Esophagus (tissue), 2 donors: ENCODE results near the gene SLC16A3. TPM values are rescaled to one million over a fixed set of nuclear protein-coding genes. Genes with fewer than 3 reads are reported as not detected.

ENCODE experiments used
- H3K27ac ChIP-seq, 2 donors: one replicate each; pipeline ENCODE4 v1.5.1; 2013; ENCODE audit warnings: low read depth in 2 of 2, mild to moderate bottlenecking in 2 of 2, inconsistent platforms in 1 of 2, low read length in 1 of 2, moderate library complexity in 1 of 2
- H3K27me3 ChIP-seq, 2 donors: one replicate each; pipeline ENCODE4 v1.6.1; 2013; ENCODE audit warnings: low read length in 2 of 2, control low read depth in 1 of 2, mild to moderate bottlenecking in 1 of 2; ENCODE audit not compliant: insufficient read depth in 2 of 2, control insufficient read depth in 1 of 2
- H3K36me3 ChIP-seq, 2 donors: one replicate each; pipeline ENCODE4 v1.6.1; 2013; ENCODE audit warnings: low read length in 1 of 2; ENCODE audit not compliant: control insufficient read depth in 2 of 2, insufficient read depth in 2 of 2
- H3K4me1 ChIP-seq, 2 donors: one replicate each; pipeline ENCODE4 v1.6.1; 2013; ENCODE audit warnings: low read length in 1 of 2; ENCODE audit not compliant: control insufficient read depth in 2 of 2, insufficient read depth in 2 of 2
- H3K4me3 ChIP-seq, 2 donors: one replicate each; pipeline ENCODE4 v1.5.1; 2013; ENCODE audit warnings: low read length in 2 of 2, mild to moderate bottlenecking in 2 of 2, low read depth in 1 of 2, moderate library complexity in 1 of 2
- H3K9me3 ChIP-seq, 2 donors: one replicate each; pipeline ENCODE4 v1.6.1; 2013; ENCODE audit warnings: mild to moderate bottlenecking in 2 of 2, low read depth in 1 of 2, low read length in 1 of 2, moderate library complexity in 1 of 2; ENCODE audit not compliant: control insufficient read depth in 2 of 2, insufficient read depth in 1 of 2
- WGBS, 2 donors: extraction: QIAGEN DNeasy Blood & Tissue Kit; methylation state at CpG; one replicate each; pipeline ENCODE4 v1.1.7; 2013; 5-methylcytosine and 5-hydroxymethylcytosine counted together
- polyA plus RNA-seq, 2 donors: library from polyadenylated mRNA; stranded (reverse); fragments of 200-250 nt; gene quantifications; one replicate each; pipeline ENCODE4 v1.2.3, GENCODE V29; 2013
- donor health status: healthy with polysubstance abuse.
- donor health status: Bipolar disorder and iron deficiency.

SLC16A3 gene
- polyA plus RNA-seq, 2 donors, result 17.5 to 41.0 TPM

DNA sequence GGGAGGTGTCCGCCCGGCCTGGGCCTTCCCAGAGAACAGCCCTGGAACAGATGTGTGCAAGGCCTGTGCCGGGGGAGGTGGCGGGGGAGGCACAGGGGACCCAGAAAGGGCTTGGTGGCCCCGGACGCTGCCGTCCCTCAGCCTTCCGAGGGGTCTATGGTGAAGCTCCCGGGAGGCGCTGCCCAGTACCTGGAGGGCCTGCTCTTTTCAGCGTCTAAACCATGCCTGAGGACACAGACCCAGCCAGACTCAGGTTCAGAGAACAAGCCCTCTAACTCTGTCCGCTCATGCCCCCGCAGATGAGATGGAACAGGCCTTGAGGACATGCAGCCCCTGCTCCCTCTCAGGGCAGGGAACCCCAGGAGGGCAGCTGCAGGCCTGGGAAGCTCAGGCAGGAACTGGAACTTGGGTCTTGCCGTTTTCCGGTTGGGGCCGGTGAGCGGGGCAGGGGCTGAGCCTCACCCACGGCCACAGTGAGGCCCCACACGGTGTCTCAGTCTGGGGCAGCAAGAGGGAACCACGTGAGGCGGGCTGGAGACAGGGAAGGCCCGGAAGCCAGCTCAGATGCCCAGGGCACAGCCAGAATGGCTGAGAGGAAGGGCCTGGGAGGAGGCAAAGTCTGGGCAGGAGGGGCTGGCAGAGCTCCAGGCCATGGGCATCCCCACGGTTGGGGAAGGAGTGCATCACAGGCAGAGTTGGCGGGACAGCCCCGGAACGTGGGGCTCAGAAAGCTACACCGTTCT, 12.5 kb downstream of the SLC16A3 start:
- Histone ChIP-seq H3K4me3 (no peak overlapping the region), H3K4me1 (peaks cover 21 to 53% of the 10 kb centered on the region in 2 donors), H3K27me3 (no peaks in the 10 kb centered on the region), H3K27ac (peak overlapping the region; percentile 65 to 81), H3K9me3 (no peaks in the 10 kb centered on the region), H3K36me3 (peaks cover 7 to 46% of the 10 kb centered on the region in 2 donors)
- 41 to 45% methylated on average over 27 of the region's 27 CpGs for WGBS, 2 donors

DNA sequence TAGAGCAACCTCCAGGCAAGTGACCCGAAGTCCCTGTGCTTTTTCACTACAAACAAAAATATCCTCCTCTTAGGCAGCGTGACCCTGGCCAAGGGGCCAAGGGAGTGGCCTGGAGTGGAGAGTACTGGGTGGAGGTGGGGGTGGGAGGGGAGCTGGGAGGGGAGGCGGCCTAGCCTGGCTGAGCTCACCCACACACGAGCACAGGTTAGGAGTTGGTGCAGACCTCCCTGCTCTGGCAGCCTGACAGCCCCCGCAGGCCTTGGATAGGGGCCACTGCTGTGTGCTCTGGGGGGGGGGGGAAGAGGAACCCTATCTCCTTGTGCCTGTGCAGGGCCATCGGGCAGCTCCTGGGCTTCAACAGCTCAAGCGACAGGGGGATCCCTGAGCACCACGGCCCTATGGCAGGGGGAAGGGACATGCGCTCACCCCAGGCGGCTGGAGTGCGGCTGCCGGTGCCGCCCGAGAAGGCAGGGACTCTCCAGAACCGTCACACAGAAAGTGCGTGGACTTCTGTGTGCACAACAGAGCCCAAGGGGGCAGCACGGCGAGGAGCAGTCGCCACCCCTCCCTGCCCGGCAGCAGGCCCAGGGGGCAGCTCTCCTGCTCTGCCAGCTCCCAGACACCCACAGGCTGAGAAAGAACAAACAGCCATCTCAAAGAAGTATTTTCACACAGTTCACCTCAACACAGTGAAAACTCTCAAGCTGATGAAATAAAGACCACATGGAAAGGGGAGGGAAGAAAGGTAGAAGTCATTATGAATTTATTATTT, 13.3 kb downstream of the SLC16A3 start:
- H3K27me3 ChIP-seq, result no peaks in the 10 kb centered on the region
- 29 to 30% methylated on average over 18 to 20 of the region's 20 CpGs for WGBS, 2 donors
- H3K36me3 ChIP-seq, result peaks cover 7 to 51% of the 10 kb centered on the region in 2 donors
- peaks cover 25 to 57% of the 10 kb centered on the region in 2 donors for H3K4me1 ChIP-seq
- peak overlapping the region; percentile 65 to 81 for H3K27ac ChIP-seq
- no peak overlapping the region for H3K4me3 ChIP-seq
- H3K9me3 ChIP-seq, result no peaks in the 10 kb centered on the region

DNA sequence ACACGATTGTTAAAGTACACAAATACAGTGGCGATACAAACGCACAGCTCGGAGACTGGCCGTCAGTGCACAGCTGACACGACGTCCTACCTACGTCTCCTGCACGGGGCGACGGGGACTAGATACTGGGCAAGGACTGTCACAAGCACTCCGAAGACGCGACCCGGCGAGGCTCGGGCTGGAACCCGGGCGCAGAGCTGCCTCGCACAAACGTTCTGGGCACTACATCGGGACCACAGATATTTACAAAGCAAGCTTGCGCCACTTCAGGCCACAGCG, 13.8 kb downstream of the SLC16A3 start:
- Histone ChIP-seq H3K4me3 (no peak overlapping the region), H3K27me3 (no peaks in the 10 kb centered on the region), H3K9me3 (no peaks in the 10 kb centered on the region), H3K36me3 (peaks cover 7 to 56% of the 10 kb centered on the region in 2 donors), H3K4me1 (peaks cover 29 to 61% of the 10 kb centered on the region in 2 donors), H3K27ac (peak overlapping the region; percentile 48 to 81)
- 67 to 69% methylated on average over 24 of the region's 24 CpGs for WGBS, 2 donors

DNA sequence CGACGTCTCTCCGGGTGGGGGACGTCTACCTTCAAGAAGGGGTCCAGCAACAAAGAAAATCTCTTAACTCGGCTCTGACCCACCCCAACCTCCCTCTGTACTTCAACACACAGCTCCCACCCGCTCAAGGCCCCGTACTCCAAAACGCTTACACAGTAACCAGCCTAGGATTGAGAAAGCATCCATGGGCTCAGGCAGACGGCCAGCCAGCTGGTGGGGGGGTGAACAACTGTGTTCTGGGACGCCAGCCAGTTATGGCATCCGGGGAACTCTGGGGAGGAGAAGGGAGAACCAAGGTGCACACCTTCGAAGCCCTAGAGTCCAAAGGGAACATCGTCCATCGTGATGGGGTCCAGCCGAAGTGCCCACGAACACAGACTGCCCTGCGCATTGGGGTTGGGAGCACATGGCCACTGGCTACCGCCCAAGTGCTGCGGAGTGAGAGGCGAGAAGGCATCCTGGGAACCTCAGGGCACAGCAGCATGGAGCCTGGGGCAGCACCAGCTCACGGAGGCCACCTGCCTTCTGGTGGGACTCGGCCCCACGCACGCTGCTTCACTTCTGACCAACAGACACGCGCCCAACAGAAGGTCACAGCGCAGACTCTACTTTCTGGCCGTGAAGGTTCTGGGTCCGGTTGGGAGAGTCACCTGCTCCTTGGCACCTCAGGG, 14.3 kb downstream of the SLC16A3 start:
- H3K36me3 ChIP-seq, result peaks cover 7 to 60% of the 10 kb centered on the region in 2 donors

DNA sequence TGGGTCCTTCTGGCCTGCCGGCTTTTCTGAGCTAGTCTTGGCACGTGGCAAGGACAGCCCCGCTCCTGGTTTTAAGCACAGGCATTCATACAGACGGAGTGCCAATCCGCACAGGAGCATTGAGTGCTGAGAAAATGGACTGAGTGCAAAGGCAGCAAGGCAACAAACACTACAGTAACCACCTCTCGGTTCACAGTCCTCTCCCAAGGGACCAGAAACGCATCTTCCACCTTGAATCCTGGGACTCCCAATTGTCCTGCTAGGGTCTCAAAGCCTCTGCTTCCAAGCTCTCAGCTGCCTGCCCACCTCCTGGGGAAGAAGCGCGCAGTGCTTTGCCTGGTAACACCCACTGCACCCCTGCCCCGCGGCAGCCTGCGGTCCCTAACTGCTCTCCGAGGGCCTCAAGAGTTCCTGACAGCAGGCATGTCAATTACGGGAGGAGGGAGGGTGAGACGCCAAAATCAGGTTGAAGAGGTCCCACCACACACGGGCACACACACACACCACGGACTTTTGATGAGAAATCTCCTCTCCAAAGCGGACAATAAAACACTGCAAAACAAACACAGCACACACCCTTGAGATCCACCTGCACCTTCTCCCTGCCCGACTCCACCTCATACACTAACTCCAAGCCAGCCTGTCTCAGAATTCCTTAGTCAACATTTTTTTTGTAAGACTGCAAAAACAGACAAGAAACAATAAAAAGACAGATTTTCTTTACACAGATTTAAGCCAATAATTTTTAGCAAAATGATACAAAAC, 15.0 kb downstream of the SLC16A3 start:
- peaks cover 11 to 67% of the 10 kb centered on the region in 2 donors for H3K36me3 ChIP-seq
- no peak overlapping the region for H3K4me3 ChIP-seq
- H3K27me3 ChIP-seq, result no peaks in the 10 kb centered on the region
- WGBS, 2 donors, result 81 to 83% methylated on average over 19 of the region's 19 CpGs
- H3K27ac ChIP-seq, result peak overlapping the region in 1 of 2 donors; percentile 5
- peaks cover 23 to 54% of the 10 kb centered on the region in 2 donors for H3K4me1 ChIP-seq
- no peaks in the 10 kb centered on the region for H3K9me3 ChIP-seq

More for the DNA sequence above, 14.3 kb downstream of the SLC16A3 start:
- Histone ChIP-seq H3K4me3 (no peak overlapping the region), H3K4me1 (peaks cover 28 to 59% of the 10 kb centered on the region in 2 donors), H3K27ac (peak overlapping the region; percentile 48 to 81), H3K27me3 (no peaks in the 10 kb centered on the region), H3K9me3 (no peaks in the 10 kb centered on the region)
- 55 to 60% methylated on average over 29 of the region's 29 CpGs for WGBS, 2 donors

DNA sequence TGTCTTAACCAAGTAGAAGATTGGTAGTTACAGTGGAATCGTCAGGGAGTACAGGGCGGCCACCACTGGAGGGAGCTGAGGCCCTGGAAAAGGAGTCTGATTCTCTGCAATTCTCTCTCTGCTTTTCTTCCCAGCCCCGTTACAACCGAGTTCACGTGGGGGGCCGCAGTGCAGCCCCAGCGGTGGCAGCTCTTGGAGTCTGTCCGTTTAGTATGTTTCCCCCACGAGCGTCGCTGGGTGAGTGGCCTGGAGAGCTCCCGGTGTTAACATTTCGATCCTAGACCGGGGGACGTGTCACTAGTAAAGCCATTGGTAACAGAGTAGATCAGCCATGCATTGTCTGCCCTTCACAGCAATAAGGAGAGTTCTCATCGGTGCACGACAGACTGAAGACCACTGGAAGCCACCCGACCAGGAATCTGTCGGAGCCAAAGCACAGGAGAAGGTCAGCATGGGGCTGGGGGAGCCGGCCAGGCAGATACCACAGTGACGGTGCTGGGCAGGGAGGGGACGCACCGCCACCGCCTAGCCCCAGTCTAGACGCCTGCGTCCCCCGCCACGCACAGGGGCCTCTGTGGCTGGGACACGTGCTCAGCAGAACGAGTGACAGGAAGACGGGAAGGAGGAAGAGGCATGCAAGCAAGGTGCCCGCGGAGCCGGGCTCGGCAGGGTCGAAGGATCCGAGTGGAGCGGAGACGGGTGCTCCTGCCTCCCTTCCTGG, 15.7 kb downstream of the SLC16A3 start:
- Histone ChIP-seq H3K27me3 (no peaks in the 10 kb centered on the region), H3K4me1 (peaks cover 20 to 50% of the 10 kb centered on the region in 2 donors), H3K4me3 (no peak overlapping the region), H3K27ac (peak overlapping the region in 1 of 2 donors; percentile 13), H3K36me3 (peaks cover 16 to 71% of the 10 kb centered on the region in 2 donors), H3K9me3 (no peaks in the 10 kb centered on the region)
- WGBS, 2 donors, result 81 to 83% methylated on average over 39 of the region's 39 CpGs

DNA sequence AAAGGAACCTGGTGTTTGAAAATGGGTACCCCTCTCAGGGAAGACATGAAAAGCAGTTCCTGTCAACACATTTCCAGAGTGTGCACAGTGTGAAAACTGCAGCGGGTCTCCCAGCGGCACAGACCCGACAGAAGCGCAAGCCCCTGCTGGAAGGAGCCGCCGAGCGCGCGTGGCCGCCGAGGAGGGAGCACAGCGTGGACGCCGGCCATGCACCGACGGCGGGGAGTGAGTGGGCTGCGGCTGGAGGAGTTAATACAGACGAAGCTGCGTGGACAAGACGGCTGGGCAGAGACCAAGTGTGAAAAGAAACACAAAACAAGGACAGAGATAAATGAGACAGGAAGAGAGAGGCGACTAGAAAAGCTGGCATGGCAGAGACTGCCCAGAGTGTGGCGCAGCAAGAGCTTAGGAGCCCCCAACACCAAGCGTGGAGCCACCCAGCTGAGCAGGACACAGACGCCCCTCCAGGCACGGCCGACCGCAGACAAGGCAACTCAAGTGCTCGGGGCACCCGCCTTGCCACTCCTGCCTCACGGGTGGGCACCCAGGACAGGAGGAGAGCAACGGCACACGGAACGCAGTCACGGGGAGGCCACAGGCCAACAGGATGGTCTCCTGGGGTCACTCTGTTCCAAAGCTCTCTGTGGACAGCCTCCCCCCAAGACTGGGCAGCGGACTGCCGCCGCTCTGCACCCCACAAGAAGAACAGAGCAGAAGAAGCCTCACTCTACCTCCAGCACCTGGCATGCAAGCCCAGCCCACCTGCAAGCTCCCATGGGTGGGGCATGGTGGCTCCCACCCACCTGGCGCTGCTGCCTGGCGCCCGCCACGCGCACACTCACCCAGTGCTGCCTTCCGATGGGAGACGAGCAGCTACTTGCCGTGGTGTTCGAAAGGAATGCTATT, 16.5 kb downstream of the SLC16A3 start:
- Histone ChIP-seq H3K27ac (peak overlapping the region in 1 of 2 donors; percentile 89), H3K4me1 (peaks cover 20 to 44% of the 10 kb centered on the region in 2 donors), H3K27me3 (no peaks in the 10 kb centered on the region), H3K4me3 (no peak overlapping the region), H3K9me3 (no peaks in the 10 kb centered on the region), H3K36me3 (peaks cover 16 to 77% of the 10 kb centered on the region in 2 donors)
- 74 to 77% methylated on average over 47 of the region's 47 CpGs for WGBS, 2 donors

DNA sequence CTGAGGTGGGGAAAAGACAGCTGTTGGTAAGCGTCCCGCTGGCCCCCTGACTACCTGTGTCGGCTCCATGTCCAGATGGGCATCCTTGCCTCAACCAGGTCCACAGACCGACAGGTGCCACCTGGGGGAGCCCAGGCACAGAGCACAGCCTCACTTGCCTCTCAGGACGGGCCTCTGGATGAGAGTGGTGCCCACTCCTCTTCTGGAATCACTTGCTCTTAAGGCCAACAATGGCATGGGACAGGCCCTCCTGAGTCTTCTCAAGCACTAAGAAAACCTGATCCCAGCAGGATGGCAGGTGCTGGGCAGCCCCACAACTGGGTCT, 17.2 kb downstream of the SLC16A3 start:
- Histone ChIP-seq H3K4me1 (peaks cover 16 to 38% of the 10 kb centered on the region in 2 donors), H3K36me3 (peaks cover 19 to 77% of the 10 kb centered on the region in 2 donors), H3K27me3 (no peaks in the 10 kb centered on the region), H3K4me3 (no peak overlapping the region), H3K27ac (peak overlapping the region; percentile 57 to 89), H3K9me3 (no peaks in the 10 kb centered on the region)
- WGBS, 2 donors, result 54 to 65% methylated on average over 5 of the region's 5 CpGs
